HepG2 (cell line): ENCODE results near the gene GPR4. TPM values are rescaled to one million over a fixed set of nuclear protein-coding genes. Genes with fewer than 3 reads are reported as not detected.

Source experiments
- BCL6 ChIP-seq: IDR thresholded peaks from 2 replicates; pipeline ENCODE4 v1.6.1; 2016; ENCODE audit warnings: missing genetic modification reagents, missing compliant biosample characterization
- CREM ChIP-seq, 2 experiments: sonication (generic) in 1 of 2; formaldehyde crosslinking in 1 of 2; IDR thresholded peaks; 2 replicates each; pipeline versions ENCODE4 v1.4.0 to v1.6.1; 2016 to 2020; ENCODE audit warnings: antibody characterized with exemption in 1 of 2, mild to moderate bottlenecking in 1 of 2, missing genetic modification reagents in 1 of 2
- ELF3 ChIP-seq: IDR thresholded peaks from 2 replicates; pipeline ENCODE4 v1.6.1; 2016; ENCODE audit warnings: missing genetic modification reagents, missing compliant biosample characterization
- GATAD1 ChIP-seq: IDR thresholded peaks from 2 replicates; pipeline ENCODE4 v1.6.1; 2016; ENCODE audit warnings: missing genetic modification reagents, missing compliant biosample characterization
- HOXA7 ChIP-seq: sonication (generic); formaldehyde crosslinking; IDR thresholded peaks from 2 replicates; pipeline ENCODE4 v1.8.1; 2022; ENCODE audit warnings: mild to moderate bottlenecking, missing genetic modification reagents, moderate library complexity
- LCORL ChIP-seq, 2 experiments: fragments of 450-650 bp in 1 of 2; sonication (generic) in 1 of 2; formaldehyde crosslinking in 1 of 2; IDR thresholded peaks; 2 replicates each; pipeline versions ENCODE4 v1.5.0 to v1.6.1; 2017 to 2020; ENCODE audit warnings: antibody characterized with exemption in 1 of 2, missing genetic modification reagents in 1 of 2
- MEIS1 ChIP-seq: sonication (generic); formaldehyde crosslinking; IDR thresholded peaks from 2 replicates; pipeline ENCODE4 v1.9.0; 2021; ENCODE audit warnings: mild to moderate bottlenecking, missing genetic modification reagents, moderate library complexity, borderline replicate concordance
- MXD4 ChIP-seq: IDR thresholded peaks from 2 replicates; pipeline ENCODE4 v1.6.1; 2016; ENCODE audit warnings: mild to moderate bottlenecking, missing biosample characterization, missing genetic modification reagents
- SNRNP70 ChIP-seq: fragments of 200-400 bp; formaldehyde crosslinking; IDR thresholded peaks from 2 replicates; pipeline ENCODE4 v1.6.1; 2017; ENCODE audit warnings: mild to moderate bottlenecking, low read depth, low read length, moderate library complexity
- ZFP36L1 ChIP-seq: sonication (generic); formaldehyde crosslinking; IDR thresholded peaks from 2 replicates; pipeline ENCODE4 v1.8.0; 2022; ENCODE audit warnings: mild to moderate bottlenecking, missing genetic modification reagents, moderate library complexity
- ZFP82 ChIP-seq: sonication (generic); formaldehyde crosslinking; IDR thresholded peaks from 2 replicates; pipeline ENCODE4 v1.5.1; 2020; ENCODE audit warnings: mild to moderate bottlenecking, missing genetic modification reagents, borderline replicate concordance
- ZNF143 ChIP-seq: sonication (generic); formaldehyde crosslinking; IDR thresholded peaks from 2 replicates; pipeline ENCODE4 v1.4.0; 2020; ENCODE audit warnings: missing genetic modification reagents
- ZNF160 ChIP-seq: sonication (generic); formaldehyde crosslinking; IDR thresholded peaks from 2 replicates; pipeline ENCODE4 v1.8.0; 2022; ENCODE audit warnings: mild to moderate bottlenecking, inconsistent platforms, missing genetic modification reagents
- ZNF33A ChIP-seq: sonication (generic); formaldehyde crosslinking; IDR thresholded peaks from 2 replicates; pipeline ENCODE4 v1.5.1; 2020; ENCODE audit warnings: missing genetic modification reagents, mild to moderate bottlenecking, moderate library complexity, borderline replicate concordance
- ZZZ3 ChIP-seq: sonication (generic); formaldehyde crosslinking; IDR thresholded peaks from 2 replicates; pipeline ENCODE4 v1.4.0; 2020; ENCODE audit warnings: missing genetic modification reagents, mild to moderate bottlenecking, borderline replicate concordance
- polyA plus RNA-seq, 8 experiments: library from polyadenylated mRNA; depleted of rRNA in 3 of 8; stranded (reverse) in 7 of 8; unstranded in 1 of 8; fragments of >200 nt; fragmentation: Illumina TruSeq in 4 of 8; extraction: Trizol in 4 of 8; gene quantifications; 2 replicates each; pipeline versions ENCODE4 v1.2.1 to v1.2.3, GENCODE V29; 2011 to 2016; ENCODE audit warnings: low read depth in 4 of 8, missing spikeins in 1 of 8, mixed read lengths in 1 of 8; ENCODE audit not compliant: insufficient read depth in 1 of 8
- total RNA-seq, 5 experiments: library from RNA; depleted of rRNA; stranded (reverse); fragments of >200 nt; fragmentation: Illumina TruSeq; extraction: Trizol; gene quantifications; 2 replicates each; pipeline ENCODE4 v1.2.3, GENCODE V29; 2016; ENCODE audit warnings: low read depth in 1 of 5
- TF ChIP-seq, protein P1 (sequence below), 2 experiments: sonication (generic) in 1 of 2; formaldehyde crosslinking in 1 of 2; IDR thresholded peaks; 2 replicates each; pipeline versions ENCODE4 v1.4.0 to v1.6.1; 2016 to 2020; ENCODE audit warnings: borderline replicate concordance in 1 of 2, low read depth in 1 of 2, mild to moderate bottlenecking in 1 of 2, missing genetic modification reagents in 1 of 2
- TF ChIP-seq, protein P2 (sequence below): sonication (generic); formaldehyde crosslinking; IDR thresholded peaks from 2 replicates; pipeline ENCODE4 v1.5.1; 2020; ENCODE audit warnings: missing genetic modification reagents, mild to moderate bottlenecking, borderline replicate concordance
- TF ChIP-seq, protein P3 (sequence below): sonication (generic); formaldehyde crosslinking; IDR thresholded peaks from 2 replicates; pipeline ENCODE4 v1.8.0; 2022; ENCODE audit warnings: mild to moderate bottlenecking, missing genetic modification reagents; ENCODE audit not compliant: insufficient replicate concordance

The GPR4 gene
- total and polyA plus RNA-seq, 2 of the 13 experiments (the other 11 are each of a cell fraction or from before 2014, with no cell fraction given) = 0.15 TPM; not detected in 1

GRCh38 chr19:45584332-45585157 is 17.5 kb downstream of the GPR4 start, which contains the start of gene OPA3 (continued):
- TF ChIP-seq CREM (IDR thresholded peaks at IDR 0.05) = peak; percentile 98
- peak; percentile 65 for TF ChIP-seq CREM (CRISPR knock-in tag; IDR thresholded peaks at IDR 0.05)
- TF ChIP-seq SNRNP70 = no peak
- TF ChIP-seq, protein P1, sequence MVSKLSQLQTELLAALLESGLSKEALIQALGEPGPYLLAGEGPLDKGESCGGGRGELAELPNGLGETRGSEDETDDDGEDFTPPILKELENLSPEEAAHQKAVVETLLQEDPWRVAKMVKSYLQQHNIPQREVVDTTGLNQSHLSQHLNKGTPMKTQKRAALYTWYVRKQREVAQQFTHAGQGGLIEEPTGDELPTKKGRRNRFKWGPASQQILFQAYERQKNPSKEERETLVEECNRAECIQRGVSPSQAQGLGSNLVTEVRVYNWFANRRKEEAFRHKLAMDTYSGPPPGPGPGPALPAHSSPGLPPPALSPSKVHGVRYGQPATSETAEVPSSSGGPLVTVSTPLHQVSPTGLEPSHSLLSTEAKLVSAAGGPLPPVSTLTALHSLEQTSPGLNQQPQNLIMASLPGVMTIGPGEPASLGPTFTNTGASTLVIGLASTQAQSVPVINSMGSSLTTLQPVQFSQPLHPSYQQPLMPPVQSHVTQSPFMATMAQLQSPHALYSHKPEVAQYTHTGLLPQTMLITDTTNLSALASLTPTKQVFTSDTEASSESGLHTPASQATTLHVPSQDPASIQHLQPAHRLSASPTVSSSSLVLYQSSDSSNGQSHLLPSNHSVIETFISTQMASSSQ (IDR thresholded peaks at IDR 0.05; ENCODE audit: low read depth) = no peak
- TF ChIP-seq, protein P1 (CRISPR knock-in tag; IDR thresholded peaks at IDR 0.05; ENCODE audit: borderline replicate concordance) = peak; percentile 69; the same call in 1 of the 2 replicates
- peak; percentile 54; the same call in 1 of the 2 replicates for TF ChIP-seq ZFP36L1
- no peak for TF ChIP-seq ZNF33A (CRISPR knock-in tag)
- no peak for TF ChIP-seq LCORL (IDR thresholded peaks at IDR 0.05)
- TF ChIP-seq LCORL (CRISPR knock-in tag; IDR thresholded peaks at IDR 0.05) = peak; percentile 39; the same call in 1 of the 2 replicates
- peak; percentile 87 for TF ChIP-seq ELF3 (CRISPR knock-in tag)
- TF ChIP-seq ZNF160 (CRISPR knock-in tag) = 0 out of 2 replicates have a peak, but pooled peaks have one; percentile 44
- TF ChIP-seq ZFP82 (CRISPR knock-in tag) = no peak
- peak; percentile 62 for TF ChIP-seq BCL6 (CRISPR knock-in tag)
- TF ChIP-seq, protein P2, sequence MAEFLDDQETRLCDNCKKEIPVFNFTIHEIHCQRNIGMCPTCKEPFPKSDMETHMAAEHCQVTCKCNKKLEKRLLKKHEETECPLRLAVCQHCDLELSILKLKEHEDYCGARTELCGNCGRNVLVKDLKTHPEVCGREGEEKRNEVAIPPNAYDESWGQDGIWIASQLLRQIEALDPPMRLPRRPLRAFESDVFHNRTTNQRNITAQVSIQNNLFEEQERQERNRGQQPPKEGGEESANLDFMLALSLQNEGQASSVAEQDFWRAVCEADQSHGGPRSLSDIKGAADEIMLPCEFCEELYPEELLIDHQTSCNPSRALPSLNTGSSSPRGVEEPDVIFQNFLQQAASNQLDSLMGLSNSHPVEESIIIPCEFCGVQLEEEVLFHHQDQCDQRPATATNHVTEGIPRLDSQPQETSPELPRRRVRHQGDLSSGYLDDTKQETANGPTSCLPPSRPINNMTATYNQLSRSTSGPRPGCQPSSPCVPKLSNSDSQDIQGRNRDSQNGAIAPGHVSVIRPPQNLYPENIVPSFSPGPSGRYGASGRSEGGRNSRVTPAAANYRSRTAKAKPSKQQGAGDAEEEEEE = 0 out of 2 replicates have a peak, but pooled peaks have one; percentile 55
- no peak for TF ChIP-seq HOXA7
- TF ChIP-seq MEIS1 (CRISPR knock-in tag) = peak; percentile 25; the same call in 1 of the 2 replicates
- TF ChIP-seq ZNF143 (CRISPR knock-in tag) = peak; percentile 65; the same call in 1 of the 2 replicates
- TF ChIP-seq ZZZ3 (CRISPR knock-in tag) = peak; percentile 71; the same call in 1 of the 2 replicates
- TF ChIP-seq GATAD1 (CRISPR knock-in tag) = peak; percentile 80
- TF ChIP-seq, protein P3, sequence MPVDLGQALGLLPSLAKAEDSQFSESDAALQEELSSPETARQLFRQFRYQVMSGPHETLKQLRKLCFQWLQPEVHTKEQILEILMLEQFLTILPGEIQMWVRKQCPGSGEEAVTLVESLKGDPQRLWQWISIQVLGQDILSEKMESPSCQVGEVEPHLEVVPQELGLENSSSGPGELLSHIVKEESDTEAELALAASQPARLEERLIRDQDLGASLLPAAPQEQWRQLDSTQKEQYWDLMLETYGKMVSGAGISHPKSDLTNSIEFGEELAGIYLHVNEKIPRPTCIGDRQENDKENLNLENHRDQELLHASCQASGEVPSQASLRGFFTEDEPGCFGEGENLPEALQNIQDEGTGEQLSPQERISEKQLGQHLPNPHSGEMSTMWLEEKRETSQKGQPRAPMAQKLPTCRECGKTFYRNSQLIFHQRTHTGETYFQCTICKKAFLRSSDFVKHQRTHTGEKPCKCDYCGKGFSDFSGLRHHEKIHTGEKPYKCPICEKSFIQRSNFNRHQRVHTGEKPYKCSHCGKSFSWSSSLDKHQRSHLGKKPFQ (CRISPR knock-in tag) = peak; percentile 32
- peak; percentile 60; the same call in 1 of the 2 replicates for TF ChIP-seq MXD4 (CRISPR knock-in tag)
